ENCODE measurements around the gene NLGN1.

NLGN1 gene

GRCh38 chr3:173841334-173841733, 443.8 kb downstream of the NLGN1 start:
- Histone ChIP-seq H3K9me3 (ENCODE audit: insufficient read depth, low read depth, low read length) (no peaks in the 10 kb centered on the region), H3K4me1 (ENCODE audit: insufficient read depth, low read length) (no peaks in the 10 kb centered on the region), H3K27ac (ENCODE audit: low read depth, low read length) (no peak overlapping the region), H3K4me3 (ENCODE audit: low read length) (no peak overlapping the region), H3K27me3 (ENCODE audit: insufficient read depth, low read length) (no peaks in the 10 kb centered on the region), H3K36me3 (ENCODE audit: insufficient read depth, low read length) (no peaks in the 10 kb centered on the region), H3K9ac (ENCODE audit: low read depth, low read length) (no peak overlapping the region)
- WGBS, result 74% methylated on average over 1 of the region's 1 CpG

GRCh38 chr3:173843060-173843459, 445.5 kb downstream of the NLGN1 start:
- 85% methylated on average over 3 of the region's 3 CpGs for WGBS
- Histone ChIP-seq H3K9me3 (ENCODE audit: insufficient read depth, low read depth, low read length) (no peaks in the 10 kb centered on the region), H3K27me3 (ENCODE audit: insufficient read depth, low read length) (no peaks in the 10 kb centered on the region), H3K36me3 (ENCODE audit: insufficient read depth, low read length) (no peaks in the 10 kb centered on the region), H3K9ac (ENCODE audit: low read depth, low read length) (no peak overlapping the region), H3K4me3 (ENCODE audit: low read length) (no peak overlapping the region), H3K27ac (ENCODE audit: low read depth, low read length) (no peak overlapping the region), H3K4me1 (ENCODE audit: insufficient read depth, low read length) (no peaks in the 10 kb centered on the region)

GRCh38 chr3:173846584-173846983, 449.0 kb downstream of the NLGN1 start:
- no peaks in the 10 kb centered on the region for H3K27me3 ChIP-seq (ENCODE audit: insufficient read depth, low read length)
- H3K4me3 ChIP-seq (ENCODE audit: low read length), result no peak overlapping the region
- H3K9ac ChIP-seq (ENCODE audit: low read depth, low read length), result no peak overlapping the region
- 86% methylated on average over 2 of the region's 2 CpGs for WGBS
- H3K27ac ChIP-seq (ENCODE audit: low read depth, low read length), result no peak overlapping the region
- no peaks in the 10 kb centered on the region for H3K4me1 ChIP-seq (ENCODE audit: insufficient read depth, low read length)
- H3K36me3 ChIP-seq (ENCODE audit: insufficient read depth, low read length), result no peaks in the 10 kb centered on the region
- no peaks in the 10 kb centered on the region for H3K9me3 ChIP-seq (ENCODE audit: insufficient read depth, low read depth, low read length)

- Histone ChIP-seq H3K27ac (ENCODE audit: low read depth, low read length) (no peak overlapping the region), H3K9ac (ENCODE audit: low read depth, low read length) (no peak overlapping the region), H3K4me1 (ENCODE audit: insufficient read depth, low read length) (no peaks in the 10 kb centered on the region), H3K9me3 (ENCODE audit: insufficient read depth, low read depth, low read length) (no peaks in the 10 kb centered on the region), H3K36me3 (ENCODE audit: insufficient read depth, low read length) (no peaks in the 10 kb centered on the region), H3K27me3 (ENCODE audit: insufficient read depth, low read length) (no peaks in the 10 kb centered on the region), H3K4me3 (ENCODE audit: low read length) (no peak overlapping the region)
- WGBS, result 100% methylated on average over 2 of the region's 4 CpGs
These were observed 451.9 kb downstream of the NLGN1 start for GRCh38 chr3:173849489-173849888.

GRCh38 chr3:173857154-173857553, 459.6 kb downstream of the NLGN1 start:
- Histone ChIP-seq H3K27me3 (ENCODE audit: insufficient read depth, low read length) (no peaks in the 10 kb centered on the region), H3K9me3 (ENCODE audit: insufficient read depth, low read depth, low read length) (no peaks in the 10 kb centered on the region), H3K4me1 (ENCODE audit: insufficient read depth, low read length) (peaks cover 3% of the 10 kb centered on the region; the same call in 1 of the 2 replicates), H3K27ac (ENCODE audit: low read depth, low read length) (no peak overlapping the region), H3K9ac (ENCODE audit: low read depth, low read length) (no peak overlapping the region), H3K36me3 (ENCODE audit: insufficient read depth, low read length) (no peaks in the 10 kb centered on the region), H3K4me3 (ENCODE audit: low read length) (no peak overlapping the region)
- WGBS, result 58% methylated on average over 1 of the region's 1 CpG

GRCh38 chr3:173862701-173863100, 465.2 kb downstream of the NLGN1 start:
- H3K4me3 ChIP-seq (ENCODE audit: low read length), result no peak overlapping the region
- H3K9ac ChIP-seq (ENCODE audit: low read depth, low read length), result no peak overlapping the region
- H3K27ac ChIP-seq (ENCODE audit: low read depth, low read length), result no peak overlapping the region
- H3K9me3 ChIP-seq (ENCODE audit: insufficient read depth, low read depth, low read length), result no peaks in the 10 kb centered on the region
- WGBS, result 100% methylated on average over 1 of the region's 1 CpG
- no peaks in the 10 kb centered on the region for H3K27me3 ChIP-seq (ENCODE audit: insufficient read depth, low read length)
- peaks cover 23% of the 10 kb centered on the region for H3K4me1 ChIP-seq (ENCODE audit: insufficient read depth, low read length)
- H3K36me3 ChIP-seq (ENCODE audit: insufficient read depth, low read length), result no peaks in the 10 kb centered on the region

- 76% methylated on average over 2 of the region's 2 CpGs for WGBS
- Histone ChIP-seq H3K4me1 (ENCODE audit: insufficient read depth, low read length) (peaks cover 23% of the 10 kb centered on the region), H3K9ac (ENCODE audit: low read depth, low read length) (no peak overlapping the region), H3K27me3 (ENCODE audit: insufficient read depth, low read length) (no peaks in the 10 kb centered on the region), H3K4me3 (ENCODE audit: low read length) (no peak overlapping the region), H3K27ac (ENCODE audit: low read depth, low read length) (no peak overlapping the region), H3K9me3 (ENCODE audit: insufficient read depth, low read depth, low read length) (no peaks in the 10 kb centered on the region), H3K36me3 (ENCODE audit: insufficient read depth, low read length) (no peaks in the 10 kb centered on the region)
These were observed 466.0 kb downstream of the NLGN1 start for GRCh38 chr3:173863551-173863950.

- H3K27ac ChIP-seq (ENCODE audit: low read depth, low read length), result peak overlapping the region; percentile 36; the same call in 1 of the 2 replicates
These were observed 468.5 kb downstream of the NLGN1 start for GRCh38 chr3:173865900-173866498.

GRCh38 chr3:173869766-173870165, 472.2 kb downstream of the NLGN1 start:
- Histone ChIP-seq H3K27me3 (ENCODE audit: insufficient read depth, low read length) (no peaks in the 10 kb centered on the region), H3K4me1 (ENCODE audit: insufficient read depth, low read length) (peaks cover 23% of the 10 kb centered on the region), H3K9ac (ENCODE audit: low read depth, low read length) (no peak overlapping the region), H3K9me3 (ENCODE audit: insufficient read depth, low read depth, low read length) (no peaks in the 10 kb centered on the region), H3K36me3 (ENCODE audit: insufficient read depth, low read length) (no peaks in the 10 kb centered on the region), H3K27ac (ENCODE audit: low read depth, low read length) (no peak overlapping the region), H3K4me3 (ENCODE audit: low read length) (no peak overlapping the region)
- 94% methylated on average over 3 of the region's 3 CpGs for WGBS

More at GRCh38 chr3:173865900-173866498, 468.5 kb downstream of the NLGN1 start:
- Histone ChIP-seq H3K9me3 (ENCODE audit: insufficient read depth, low read depth, low read length) (no peaks in the 10 kb centered on the region), H3K27me3 (ENCODE audit: insufficient read depth, low read length) (no peaks in the 10 kb centered on the region), H3K4me1 (ENCODE audit: insufficient read depth, low read length) (peaks cover 23% of the 10 kb centered on the region), H3K4me3 (ENCODE audit: low read length) (no peak overlapping the region), H3K9ac (ENCODE audit: low read depth, low read length) (no peak overlapping the region), H3K36me3 (ENCODE audit: insufficient read depth, low read length) (no peaks in the 10 kb centered on the region)
- 86% methylated on average over 6 of the region's 7 CpGs for WGBS

GRCh38 chr3:173870976-173871375, 473.4 kb downstream of the NLGN1 start:
- Histone ChIP-seq H3K27ac (ENCODE audit: low read depth, low read length) (no peak overlapping the region), H3K9ac (ENCODE audit: low read depth, low read length) (no peak overlapping the region), H3K9me3 (ENCODE audit: insufficient read depth, low read depth, low read length) (no peaks in the 10 kb centered on the region), H3K4me1 (ENCODE audit: insufficient read depth, low read length) (peaks cover 11% of the 10 kb centered on the region), H3K36me3 (ENCODE audit: insufficient read depth, low read length) (no peaks in the 10 kb centered on the region), H3K4me3 (ENCODE audit: low read length) (no peak overlapping the region), H3K27me3 (ENCODE audit: insufficient read depth, low read length) (no peaks in the 10 kb centered on the region)
- WGBS, result no CpG with 5 or more reads among the region's 4 CpGs

- no peak overlapping the region for H3K4me3 ChIP-seq (ENCODE audit: low read length)
- H3K9me3 ChIP-seq (ENCODE audit: insufficient read depth, low read depth, low read length), result no peaks in the 10 kb centered on the region
- H3K9ac ChIP-seq (ENCODE audit: low read depth, low read length), result no peak overlapping the region
- H3K27me3 ChIP-seq (ENCODE audit: insufficient read depth, low read length), result no peaks in the 10 kb centered on the region
- no peak overlapping the region for H3K27ac ChIP-seq (ENCODE audit: low read depth, low read length)
- no peaks in the 10 kb centered on the region for H3K4me1 ChIP-seq (ENCODE audit: insufficient read depth, low read length)
- no peaks in the 10 kb centered on the region for H3K36me3 ChIP-seq (ENCODE audit: insufficient read depth, low read length)
These were observed 478.2 kb downstream of the NLGN1 start for GRCh38 chr3:173875790-173876189.

- Histone ChIP-seq H3K4me3 (ENCODE audit: low read length) (no peak overlapping the region), H3K36me3 (ENCODE audit: insufficient read depth, low read length) (no peaks in the 10 kb centered on the region), H3K27me3 (ENCODE audit: insufficient read depth, low read length) (no peaks in the 10 kb centered on the region), H3K9me3 (ENCODE audit: insufficient read depth, low read depth, low read length) (no peaks in the 10 kb centered on the region), H3K27ac (ENCODE audit: low read depth, low read length) (no peak overlapping the region), H3K9ac (ENCODE audit: low read depth, low read length) (no peak overlapping the region), H3K4me1 (ENCODE audit: insufficient read depth, low read length) (no peaks in the 10 kb centered on the region)
These were observed 478.9 kb downstream of the NLGN1 start for GRCh38 chr3:173876476-173876875.

Measured in HUES64 (cell line).